Osteoblast (primary cell): Measurements from ENCODE around the gene NT5C2. TPM values are rescaled to one million over a fixed set of nuclear protein-coding genes. Genes with fewer than 3 reads are reported as not detected.

Experiments
- DNase-seq: peaks from one replicate; pipeline ENCODE4 v3.0.0; 2011; ENCODE audit warnings: low spot score, mixed read lengths; ENCODE audit not compliant: insufficient read length; ENCODE audit errors: missing footprints
- H2AFZ ChIP-seq: 2 replicates; pipeline ENCODE4 v1.6.0; 2011; ENCODE audit warnings: mild to moderate bottlenecking, low read length
- H3K27ac ChIP-seq: 2 replicates; pipeline ENCODE4 v1.5.1; 2011; ENCODE audit warnings: mild to moderate bottlenecking, low read depth, low read length, moderate library complexity
- H3K27me3 ChIP-seq: 2 replicates; pipeline ENCODE4 v1.6.0; 2012; ENCODE audit warnings: mild to moderate bottlenecking, control low read depth, inconsistent platforms, low read length, moderate library complexity; ENCODE audit not compliant: insufficient read depth
- H3K36me3 ChIP-seq: 2 replicates; pipeline ENCODE4 v1.5.1; 2011; ENCODE audit warnings: mild to moderate bottlenecking, low read length, control low read depth, moderate library complexity; ENCODE audit not compliant: insufficient read depth
- H3K4me1 ChIP-seq: 2 replicates; pipeline ENCODE4 v1.5.1; 2011; ENCODE audit warnings: mild to moderate bottlenecking, low read length, control low read depth, moderate library complexity; ENCODE audit not compliant: insufficient read depth
- H3K4me2 ChIP-seq: 2 replicates; pipeline ENCODE4 v1.6.0; 2011; ENCODE audit warnings: mild to moderate bottlenecking, low read length; ENCODE audit not compliant: insufficient read depth
- H3K4me3 ChIP-seq: fragments of 200-600 bp; sonication (generic); 3 replicates; pipeline ENCODE4 v1.5.1; 2012; ENCODE audit warnings: mild to moderate bottlenecking, low read length, inconsistent platforms; ENCODE audit not compliant: insufficient read depth
- H3K79me2 ChIP-seq: 2 replicates; pipeline ENCODE4 v1.6.0; 2012; ENCODE audit warnings: mild to moderate bottlenecking, low read length, control low read depth, inconsistent platforms; ENCODE audit not compliant: insufficient read depth
- H3K9me3 ChIP-seq: 2 replicates; pipeline ENCODE4 v1.5.1; 2011; ENCODE audit warnings: low read depth, low read length, control low read depth
- H4K20me1 ChIP-seq: 2 replicates; pipeline ENCODE4 v1.6.0; 2012; ENCODE audit warnings: mild to moderate bottlenecking, low read length, control low read depth; ENCODE audit not compliant: insufficient read depth
- CTCF ChIP-seq: IDR thresholded peaks from 2 replicates; pipeline ENCODE4 v1.5.1; 2011; ENCODE audit warnings: mild to moderate bottlenecking, low read depth, low read length, moderate library complexity; ENCODE audit errors: extremely low read depth
- total RNA-seq: library from RNA; depleted of rRNA; stranded (reverse); fragments of >200 nt; gene quantifications from 2 replicates; pipeline ENCODE4 v1.2.3, GENCODE V29; 2012

NT5C2 gene
- total RNA-seq, 1 donor = 94.1 TPM

GRCh38 chr10:103083266-103083976 is 109.7 kb downstream of the NT5C2 start:
- Histone ChIP-seq H3K27me3 (no peaks in the 10 kb centered on the region), H3K36me3 (peaks cover 23% of the 10 kb centered on the region), H3K4me3 (no peak overlapping the region), H3K4me1 (no peaks in the 10 kb centered on the region), H4K20me1 (no peaks in the 10 kb centered on the region), H3K9me3 (no peaks in the 10 kb centered on the region), H3K79me2 (no peaks in the 10 kb centered on the region), H3K27ac (no peak overlapping the region), H3K4me2 (no peak overlapping the region), H2AFZ (no peak overlapping the region)
- DNase-seq = no peak
- no peak for TF ChIP-seq CTCF

GRCh38 chr10:103082683-103083082 is 110.4 kb downstream of the NT5C2 start:
- no peaks in the 10 kb centered on the region for H3K79me2 ChIP-seq
- no peak overlapping the region for H2AFZ ChIP-seq
- no peaks in the 10 kb centered on the region for H3K4me1 ChIP-seq
- H3K36me3 ChIP-seq = peaks cover 23% of the 10 kb centered on the region
- no peak overlapping the region for H3K4me2 ChIP-seq
- peak; percentile 62 for DNase-seq
- no peaks in the 10 kb centered on the region for H3K27me3 ChIP-seq
- no peak for TF ChIP-seq CTCF
- H3K9me3 ChIP-seq = no peaks in the 10 kb centered on the region
- no peak overlapping the region for H3K27ac ChIP-seq
- H4K20me1 ChIP-seq = no peaks in the 10 kb centered on the region
- H3K4me3 ChIP-seq = no peak overlapping the region

GRCh38 chr10:103080891-103081581 is 112.0 kb downstream of the NT5C2 start:
- Histone ChIP-seq H3K27me3 (no peaks in the 10 kb centered on the region), H3K36me3 (peaks cover 23% of the 10 kb centered on the region), H3K4me2 (no peak overlapping the region), H3K4me3 (no peak overlapping the region), H3K9me3 (no peaks in the 10 kb centered on the region), H3K79me2 (no peaks in the 10 kb centered on the region), H3K27ac (no peak overlapping the region), H2AFZ (no peak overlapping the region), H4K20me1 (no peaks in the 10 kb centered on the region), H3K4me1 (no peaks in the 10 kb centered on the region)
- TF ChIP-seq CTCF = no peak
- peak; percentile 84 for DNase-seq

GRCh38 chr10:103079946-103080345 is 113.1 kb downstream of the NT5C2 start:
- no peak for TF ChIP-seq CTCF
- no peak overlapping the region for H3K4me2 ChIP-seq
- no peaks in the 10 kb centered on the region for H4K20me1 ChIP-seq
- H3K27me3 ChIP-seq = no peaks in the 10 kb centered on the region
- H3K4me1 ChIP-seq = no peaks in the 10 kb centered on the region
- H3K4me3 ChIP-seq = no peak overlapping the region
- no peaks in the 10 kb centered on the region for H3K9me3 ChIP-seq
- DNase-seq = peak; percentile 62
- no peak overlapping the region for H3K27ac ChIP-seq
- peaks cover 12% of the 10 kb centered on the region for H3K36me3 ChIP-seq
- H3K79me2 ChIP-seq = no peaks in the 10 kb centered on the region
- no peak overlapping the region for H2AFZ ChIP-seq
